HG03103 (cell line): Measurements from ENCODE around the gene SAE1.
A peak's percentile ranks its signal among the peaks of the same experiment; 100 is the strongest.
"Not testable (repeated sequence)": the region's sequence is repeated elsewhere in the genome, so short reads cannot be mapped to it uniquely, and the experiment has no call there.

Experiments
- ATAC-seq: cut with Tn5 transposase; IDR thresholded peaks from one replicate; pipeline ENCODE4 v1.9.1; 2021; ENCODE audit warnings: low read depth; ENCODE audit not compliant: unreplicated experiment

Gene SAE1

GRCh38 chr19:47231215-47232054 is 100.8 kb downstream of the SAE1 start:
- no peak for ATAC-seq

GRCh38 chr19:47232422-47233211 is 102.0 kb downstream of the SAE1 start:
- ATAC-seq: no peak

GRCh38 chr19:47236072-47236675 is 105.5 kb downstream of the SAE1 start:
- no peak for ATAC-seq

GRCh38 chr19:47239152-47239551 is 108.5 kb downstream of the SAE1 start:
- ATAC-seq: no peak

GRCh38 chr19:47239610-47240296 is 109.1 kb downstream of the SAE1 start:
- no peak for ATAC-seq

GRCh38 chr19:47240556-47240955 is 109.9 kb downstream of the SAE1 start:
- ATAC-seq: no peak

GRCh38 chr19:47240996-47241918 is 110.6 kb downstream of the SAE1 start:
- ATAC-seq: no peak

- ATAC-seq: no peak
Observed at GRCh38 chr19:47241919-47242577, 111.4 kb downstream of the SAE1 start.

GRCh38 chr19:47243364-47243775 is 112.7 kb downstream of the SAE1 start:
- ATAC-seq: no peak

- ATAC-seq: no peak
Observed at GRCh38 chr19:47243776-47244547, 113.3 kb downstream of the SAE1 start.

GRCh38 chr19:47247308-47247990 is 116.8 kb downstream of the SAE1 start:
- no peak for ATAC-seq

- ATAC-seq: not testable (repeated sequence)
Observed at GRCh38 chr19:47253016-47253415, 122.4 kb downstream of the SAE1 start.

- no peak for ATAC-seq
Observed at GRCh38 chr19:47253467-47253881, 122.8 kb downstream of the SAE1 start.

- ATAC-seq: no peak
Observed at GRCh38 chr19:47253970-47254369, 123.3 kb downstream of the SAE1 start.

- ATAC-seq: peak; percentile 41
Observed at GRCh38 chr19:47255879-47256692, 125.5 kb downstream of the SAE1 start, which contains the start of gene CCDC9. Gene CCDC9, plus strand, starts transcription at chr19:47256525. Its CDS starts 1,876 bp downstream, at chr19:47258401.

GRCh38 chr19:47256693-47257410 is 126.2 kb downstream of the SAE1 start:
- peak; percentile 62 for ATAC-seq
